Ovary (tissue), 9 donors: ENCODE measurements around the gene MOB3C. TPM values are rescaled to one million over a fixed set of nuclear protein-coding genes. Genes with fewer than 3 reads are reported as not detected.

Experiments
- DNase-seq, 5 donors: peaks; one replicate each; pipeline ENCODE4 v3.0.0-alpha.2; 2019 to 2020
- H3K27ac ChIP-seq, 2 donors: fragments of 200-600 bp; one replicate each; pipeline versions ENCODE4 v1.5.1 to v1.8.0; 2019 to 2022
- H3K27me3 ChIP-seq: fragments of 200-600 bp; one replicate; pipeline ENCODE4 v1.8.0; 2022
- H3K36me3 ChIP-seq: fragments of 200-600 bp; sonication (generic); one replicate; pipeline ENCODE4 v1.5.1; 2019
- H3K4me1 ChIP-seq: one replicate; pipeline ENCODE4 v1.8.1; 2013; ENCODE audit warnings: mild to moderate bottlenecking, moderate library complexity; ENCODE audit not compliant: insufficient read depth
- H3K4me3 ChIP-seq: fragments of 200-600 bp; sonication (generic); one replicate; pipeline ENCODE4 v1.5.1; 2017
- H3K9me3 ChIP-seq, 2 donors: fragments of 200-600 bp in 1 of 2; sonication (generic) in 1 of 2; one replicate each; pipeline versions ENCODE4 v1.5.1 to v1.8.1; 2013 to 2019; ENCODE audit warnings: mild to moderate bottlenecking in 1 of 2, moderate library complexity in 1 of 2
- EP300 ChIP-seq: sonication (generic); formaldehyde crosslinking; IDR thresholded peaks from one replicate; pipeline ENCODE4 v1.6.1; 2017; ENCODE audit warnings: antibody characterized with exemption
- POLR2A ChIP-seq: fragments of 450-650 bp; IDR thresholded peaks from one replicate; pipeline ENCODE4 v1.6.1; 2017; ENCODE audit warnings: antibody characterized with exemption, mild to moderate bottlenecking, moderate library complexity
- WGBS, 3 donors: extraction: QIAGEN DNeasy Blood & Tissue Kit in 1 of 3; methylation state at CpG; one replicate each; pipeline versions ENCODE4 v1.1.5 to v1.1.7; 2013 to 2017; 5-methylcytosine and 5-hydroxymethylcytosine counted together
- intact Hi-C, 4 donors: fragments of 100-400 bp; cut with DNase I; formaldehyde crosslinking; loops; one replicate each; pipeline versions ENCODE4 v1.11.0 to v1.15.1; 2022 to 2023
- polyA plus RNA-seq, 2 donors: library from polyadenylated mRNA; stranded (reverse); fragments of 200-250 nt in 1 of 2; fragments of 350-450 nt in 1 of 2; fragmentation: Illumina TruSeq in 1 of 2; extraction: RNeasy Lipid Tissue Mini Kit (QIAGEN cat#74804) in 1 of 2; gene quantifications; one replicate each; pipeline ENCODE4 v1.2.3, GENCODE V29; 2013 to 2014
- total RNA-seq, 7 donors: library from RNA; depleted of rRNA in 2 of 7; stranded (reverse); fragments of >200 nt in 2 of 7; fragmentation: NEBNext Ultra II Directional in 3 of 7; extraction: Animal tissue kit (Norgen Biotek cat#: 25700) in 3 of 7; gene quantifications; one replicate each; pipeline versions ENCODE4 v1.1.0 to v1.2.4, GENCODE V29; 2016 to 2023
- TF ChIP-seq, protein P1 (sequence below), 3 donors: fragments of 450-650 bp in 2 of 3; fragments of 200-600 bp in 1 of 3; IDR thresholded peaks; one replicate each; pipeline versions ENCODE4 v1.5.1 to v1.8.0; 2016 to 2022; ENCODE audit warnings: antibody characterized with exemption in 3 of 3, mild to moderate bottlenecking in 1 of 3
- donor health status: DM: no; HTN: no; CAD: no; lungs with moderate emphysema.
- donor health status: DM: no; HTN: no; CAD: no.
- donor health status: Bipolar disorder and iron deficiency.
- donor health status: DM: yes; HTN: yes; CAD: no.
- donor health status: DM: no; HTN: no; CAD: no.
- donor health status: DM: yes; HTN: yes; CAD: no.

Gene MOB3C
- total and polyA plus RNA-seq, 9 donors = 10.1 to 29.2 (median 19.3) TPM

DNA sequence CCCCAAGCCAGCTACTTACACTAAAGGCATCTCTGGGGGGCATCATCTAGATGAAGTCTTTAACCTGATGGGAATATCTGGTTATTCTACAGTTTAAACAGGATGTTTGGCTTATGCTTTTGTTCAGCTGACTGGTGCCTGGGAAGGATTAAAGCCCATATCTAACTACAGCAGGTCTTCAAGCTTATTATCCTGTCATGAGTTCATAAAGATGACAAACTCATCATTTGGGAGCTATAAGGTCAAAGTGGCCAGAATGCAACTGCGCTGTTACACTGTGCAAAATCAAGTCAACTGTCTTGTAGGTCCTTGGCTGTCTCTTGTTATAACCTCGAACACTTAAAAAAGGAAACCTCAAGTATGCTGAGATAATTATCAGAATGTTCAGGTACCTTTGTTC lies 18.6 kb upstream of the MOB3C start:
- no peaks in the 10 kb centered on the region for H3K4me1 ChIP-seq
- TF ChIP-seq EP300 (no peak), POLR2A (no peak)
- TF ChIP-seq, protein P1, sequence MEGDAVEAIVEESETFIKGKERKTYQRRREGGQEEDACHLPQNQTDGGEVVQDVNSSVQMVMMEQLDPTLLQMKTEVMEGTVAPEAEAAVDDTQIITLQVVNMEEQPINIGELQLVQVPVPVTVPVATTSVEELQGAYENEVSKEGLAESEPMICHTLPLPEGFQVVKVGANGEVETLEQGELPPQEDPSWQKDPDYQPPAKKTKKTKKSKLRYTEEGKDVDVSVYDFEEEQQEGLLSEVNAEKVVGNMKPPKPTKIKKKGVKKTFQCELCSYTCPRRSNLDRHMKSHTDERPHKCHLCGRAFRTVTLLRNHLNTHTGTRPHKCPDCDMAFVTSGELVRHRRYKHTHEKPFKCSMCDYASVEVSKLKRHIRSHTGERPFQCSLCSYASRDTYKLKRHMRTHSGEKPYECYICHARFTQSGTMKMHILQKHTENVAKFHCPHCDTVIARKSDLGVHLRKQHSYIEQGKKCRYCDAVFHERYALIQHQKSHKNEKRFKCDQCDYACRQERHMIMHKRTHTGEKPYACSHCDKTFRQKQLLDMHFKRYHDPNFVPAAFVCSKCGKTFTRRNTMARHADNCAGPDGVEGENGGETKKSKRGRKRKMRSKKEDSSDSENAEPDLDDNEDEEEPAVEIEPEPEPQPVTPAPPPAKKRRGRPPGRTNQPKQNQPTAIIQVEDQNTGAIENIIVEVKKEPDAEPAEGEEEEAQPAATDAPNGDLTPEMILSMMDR (IDR thresholded peaks at IDR 0.05) = no peak
- DNase-seq = no peak
- no peaks in the 10 kb centered on the region for H3K27me3 ChIP-seq
- 92 to 98% (median 97%) methylated on average over 2 of the region's 2 CpGs for WGBS, 3 donors
- no peaks in the 10 kb centered on the region for H3K36me3 ChIP-seq
- no peak overlapping the region for H3K4me3 ChIP-seq
- intact Hi-C loops = no loop called here
- H3K27ac ChIP-seq = no peak overlapping the region
- no peaks in the 10 kb centered on the region for H3K9me3 ChIP-seq

DNA sequence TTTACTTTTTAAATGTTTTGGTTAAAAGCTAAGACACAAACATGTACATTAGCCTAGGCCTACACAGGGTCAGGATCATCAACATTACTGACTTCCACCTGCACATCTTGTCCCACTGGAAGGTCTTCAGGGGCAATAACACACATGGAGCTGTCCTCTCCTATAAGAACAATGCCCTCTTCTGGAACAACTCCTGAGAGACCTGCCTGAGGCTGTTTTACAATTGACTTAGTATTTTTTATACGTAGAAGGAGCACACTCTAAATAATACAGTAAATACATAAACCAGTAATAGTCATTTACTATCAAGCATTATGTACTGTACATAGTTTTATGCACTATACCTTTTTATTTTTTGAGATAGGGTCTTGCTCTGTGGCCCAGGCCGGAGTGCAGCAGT lies 14.1 kb upstream of the MOB3C start:
- H3K4me3 ChIP-seq = no peak overlapping the region
- no peak overlapping the region for H3K27ac ChIP-seq
- no peaks in the 10 kb centered on the region for H3K36me3 ChIP-seq
- no peaks in the 10 kb centered on the region for H3K27me3 ChIP-seq
- H3K4me1 ChIP-seq = no peaks in the 10 kb centered on the region
- 78 to 82% (median 81%) methylated on average over 2 of the region's 2 CpGs for WGBS, 3 donors
- TF ChIP-seq POLR2A = no peak
- TF ChIP-seq, protein P1 (IDR thresholded peaks at IDR 0.05) = no peak
- TF ChIP-seq EP300 = no peak
- no peak for DNase-seq
- no peaks in the 10 kb centered on the region for H3K9me3 ChIP-seq
- intact Hi-C loops = no loop called here

DNA sequence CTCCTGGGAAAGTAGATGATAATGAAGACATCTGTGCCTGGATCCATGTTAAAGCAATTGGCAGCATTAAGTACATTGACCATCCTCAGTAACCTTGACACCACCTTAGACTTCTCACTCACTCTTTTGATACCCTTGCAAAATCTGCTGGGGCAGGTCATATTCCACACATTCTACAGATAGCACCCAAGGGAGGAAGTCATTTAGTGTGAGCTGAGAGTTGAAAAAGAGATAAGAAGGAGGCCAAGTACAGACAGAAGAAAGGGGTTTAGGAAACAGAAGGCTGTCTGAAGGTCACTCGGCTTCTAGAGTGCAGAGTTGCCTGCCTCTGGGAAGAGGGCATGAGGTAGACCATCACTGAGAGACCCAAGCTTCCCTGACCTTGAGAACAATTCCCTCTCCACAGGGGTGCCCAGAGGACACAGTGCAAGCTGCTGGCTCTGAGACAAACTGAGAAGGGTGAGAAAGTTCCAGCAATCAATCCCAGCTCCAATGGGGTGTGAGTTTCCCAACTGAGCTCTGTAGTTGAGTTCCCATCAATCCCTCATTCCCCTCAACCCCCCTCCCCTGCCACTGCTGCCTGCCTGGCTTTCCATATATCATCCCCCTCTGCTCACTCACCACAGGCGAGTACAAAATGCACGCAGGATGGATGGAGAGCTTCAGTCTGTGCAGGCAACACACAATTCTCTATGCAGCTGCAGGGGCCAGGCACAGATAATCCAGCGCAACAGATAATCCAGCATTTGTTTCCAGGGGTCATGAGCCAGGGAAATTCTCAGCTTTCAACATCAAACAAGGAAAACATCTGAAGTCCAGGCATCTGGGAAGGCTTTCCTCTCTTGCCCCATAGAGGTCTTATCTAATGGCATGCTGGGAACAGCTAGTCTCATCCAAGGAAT lies 7.4 kb upstream of the MOB3C start:
- Histone ChIP-seq H3K36me3 (no peaks in the 10 kb centered on the region), H3K9me3 (no peaks in the 10 kb centered on the region), H3K27me3 (no peaks in the 10 kb centered on the region), H3K27ac (no peak overlapping the region), H3K4me1 (peaks cover 8% of the 10 kb centered on the region), H3K4me3 (no peak overlapping the region)
- DNase-seq = peak in 2 of 5 donors; percentile 44 to 52
- TF ChIP-seq EP300 = no peak
- TF ChIP-seq, protein P1 (IDR thresholded peaks at IDR 0.05) = no peak
- no peak for TF ChIP-seq POLR2A
- intact Hi-C loops = no loop called here
- 18 to 23% (median 20%) methylated on average over 4 of the region's 4 CpGs for WGBS, 3 donors

DNA sequence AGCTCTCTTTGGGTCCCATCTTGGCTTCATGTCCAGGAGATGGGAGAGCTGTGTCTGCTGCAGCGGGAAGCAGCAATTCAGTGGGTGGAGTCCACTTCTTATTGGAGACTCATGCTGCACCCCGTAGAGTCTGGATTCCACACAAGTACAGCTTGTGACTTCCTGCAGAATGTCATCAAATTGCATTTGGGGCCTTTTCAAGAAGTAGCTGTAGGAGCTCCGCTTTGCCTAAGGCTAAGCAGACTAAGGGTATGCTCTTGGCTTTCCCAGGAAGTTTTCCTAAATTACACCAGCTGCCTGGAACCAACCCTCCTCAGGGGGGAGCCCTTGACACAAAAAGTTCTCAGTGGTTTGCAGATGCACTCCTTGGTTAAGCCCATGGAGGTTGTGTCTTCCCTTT lies 5.7 kb upstream of the MOB3C start:
- H3K4me1 ChIP-seq = peaks cover 8% of the 10 kb centered on the region
- no peaks in the 10 kb centered on the region for H3K27me3 ChIP-seq
- no peak overlapping the region for H3K4me3 ChIP-seq
- no peak for DNase-seq
- WGBS, 3 donors = 45 to 74% (median 68%) methylated on average over 3 of the region's 3 CpGs
- TF ChIP-seq POLR2A = no peak
- TF ChIP-seq EP300 = no peak
- TF ChIP-seq, protein P1 (IDR thresholded peaks at IDR 0.05) = no peak
- H3K36me3 ChIP-seq = no peaks in the 10 kb centered on the region
- H3K9me3 ChIP-seq = no peaks in the 10 kb centered on the region
- no peak overlapping the region for H3K27ac ChIP-seq
- intact Hi-C loops = no loop called here
